Measurements from ENCODE around the gene OR52E8.

The OR52E8 gene

DNA sequence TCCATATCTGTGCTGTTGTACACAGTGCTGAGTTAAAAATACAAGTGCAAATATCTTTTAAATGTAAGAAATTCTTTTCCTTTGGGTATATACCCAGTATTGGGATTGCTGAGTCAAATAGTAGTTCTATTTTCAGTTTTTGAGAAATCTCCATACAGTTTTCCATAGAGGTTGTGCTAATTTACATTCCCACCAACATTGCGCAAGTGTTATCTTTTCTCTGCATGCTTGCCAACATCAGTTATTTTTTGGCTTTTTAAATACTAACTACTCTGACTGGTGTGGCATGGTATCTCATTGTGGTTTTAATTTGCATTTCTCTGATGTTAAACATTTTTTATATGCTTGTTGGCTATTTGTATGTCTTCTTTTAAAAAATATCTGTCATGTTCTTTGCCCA is 6.5 kb downstream of the OR52E8 start:
- Histone ChIP-seq H3K27me3 (ENCODE audit: control insufficient read depth, insufficient read depth, low read length, poor library complexity, severe bottlenecking) (no peaks in the 10 kb centered on the region), H3K4me3 (ENCODE audit: insufficient read depth, low read depth, low read length) (no peak overlapping the region), H3K27ac (ENCODE audit: insufficient read depth, low read depth, low read length, poor library complexity, severe bottlenecking) (no peak overlapping the region), H3K36me3 (ENCODE audit: control insufficient read depth, insufficient read depth, low read length) (no peaks in the 10 kb centered on the region), H3K4me1 (ENCODE audit: control insufficient read depth, insufficient read depth, low read length) (no peaks in the 10 kb centered on the region), H3K9me3 (ENCODE audit: control insufficient read depth, low read length) (no peaks in the 10 kb centered on the region)
- 86 to 94% methylated on average over 1 of the region's 1 CpG for WGBS, 2 experiments

- no peak overlapping the region for H3K27ac ChIP-seq (ENCODE audit: insufficient read depth, low read depth, low read length, poor library complexity, severe bottlenecking)
- H3K9me3 ChIP-seq (ENCODE audit: control insufficient read depth, low read length): no peaks in the 10 kb centered on the region
- no peaks in the 10 kb centered on the region for H3K27me3 ChIP-seq (ENCODE audit: control insufficient read depth, insufficient read depth, low read length, poor library complexity, severe bottlenecking)
- no peak overlapping the region for H3K4me3 ChIP-seq (ENCODE audit: insufficient read depth, low read depth, low read length)
- H3K4me1 ChIP-seq (ENCODE audit: control insufficient read depth, insufficient read depth, low read length): no peaks in the 10 kb centered on the region
- H3K36me3 ChIP-seq (ENCODE audit: control insufficient read depth, insufficient read depth, low read length): no peaks in the 10 kb centered on the region
Measured at GRCh38 chr11:5847711-5848110, 9.8 kb downstream of the OR52E8 start.

GRCh38 chr11:5846701-5847100 is 10.8 kb downstream of the OR52E8 start:
- WGBS, 2 experiments: 86 to 95% methylated on average over 1 of the region's 1 CpG
- Histone ChIP-seq H3K4me3 (ENCODE audit: insufficient read depth, low read depth, low read length) (no peak overlapping the region), H3K27ac (ENCODE audit: insufficient read depth, low read depth, low read length, poor library complexity, severe bottlenecking) (no peak overlapping the region), H3K27me3 (ENCODE audit: control insufficient read depth, insufficient read depth, low read length, poor library complexity, severe bottlenecking) (no peaks in the 10 kb centered on the region), H3K4me1 (ENCODE audit: control insufficient read depth, insufficient read depth, low read length) (no peaks in the 10 kb centered on the region), H3K36me3 (ENCODE audit: control insufficient read depth, insufficient read depth, low read length) (no peaks in the 10 kb centered on the region), H3K9me3 (ENCODE audit: control insufficient read depth, low read length) (no peaks in the 10 kb centered on the region)

- Histone ChIP-seq H3K27ac (ENCODE audit: insufficient read depth, low read depth, low read length, poor library complexity, severe bottlenecking) (no peak within 1 kb of the TSS), H3K4me3 (ENCODE audit: insufficient read depth, low read depth, low read length) (no peak within 1 kb of the TSS), H3K27me3 (ENCODE audit: control insufficient read depth, insufficient read depth, low read length, poor library complexity, severe bottlenecking) (no peaks in the 10 kb centered on the region), H3K36me3 (ENCODE audit: control insufficient read depth, insufficient read depth, low read length) (no peaks in the 10 kb centered on the region), H3K4me1 (ENCODE audit: control insufficient read depth, insufficient read depth, low read length) (no peaks in the 10 kb centered on the region), H3K9me3 (ENCODE audit: control insufficient read depth, low read length) (no peaks in the 10 kb centered on the region)
- 0% methylated on average over 1 of the region's 1 CpG for WGBS, 2 experiments
Measured at GRCh38 chr11:5841797-5842196, 15.7 kb downstream of the OR52E8 start, which contains the start of gene OR52E6. TSS of gene OR52E6 (minus strand) at chr11:5841897. CDS start at chr11:5841897, 0 bp downstream.

DNA sequence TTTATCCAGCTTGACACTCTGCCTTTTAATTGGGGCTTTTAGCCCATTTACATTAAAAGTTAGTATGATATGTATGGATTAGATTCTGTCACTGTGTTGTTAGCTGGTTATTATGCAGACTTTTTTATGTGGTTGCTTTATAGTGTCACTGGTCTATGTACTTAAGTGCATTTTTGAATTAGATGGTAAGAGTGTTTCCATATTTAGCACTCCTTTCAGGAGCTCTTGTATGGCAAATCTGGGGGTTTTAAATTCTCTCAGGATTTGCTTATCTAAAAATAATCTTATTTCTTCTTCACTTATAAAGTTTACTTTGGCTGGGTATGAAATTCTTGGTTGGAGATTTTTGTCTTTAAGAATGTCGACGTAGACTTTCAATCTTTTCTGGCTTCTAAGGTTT is 19.8 kb downstream of the OR52E8 start:
- Histone ChIP-seq H3K36me3 (ENCODE audit: control insufficient read depth, insufficient read depth, low read length) (no peaks in the 10 kb centered on the region), H3K27me3 (ENCODE audit: control insufficient read depth, insufficient read depth, low read length, poor library complexity, severe bottlenecking) (no peaks in the 10 kb centered on the region), H3K4me3 (ENCODE audit: insufficient read depth, low read depth, low read length) (no peak overlapping the region), H3K4me1 (ENCODE audit: control insufficient read depth, insufficient read depth, low read length) (no peaks in the 10 kb centered on the region), H3K9me3 (ENCODE audit: control insufficient read depth, low read length) (no peaks in the 10 kb centered on the region), H3K27ac (ENCODE audit: insufficient read depth, low read depth, low read length, poor library complexity, severe bottlenecking) (no peak overlapping the region)
- 100% methylated on average over 2 of the region's 2 CpGs for WGBS, 2 experiments

- H3K27ac ChIP-seq (ENCODE audit: insufficient read depth, low read depth, low read length, poor library complexity, severe bottlenecking): no peak overlapping the region
- 80 to 87% methylated on average over 1 of the region's 2 CpGs for WGBS, 2 experiments
- no peak overlapping the region for H3K4me3 ChIP-seq (ENCODE audit: insufficient read depth, low read depth, low read length)
- no peaks in the 10 kb centered on the region for H3K27me3 ChIP-seq (ENCODE audit: control insufficient read depth, insufficient read depth, low read length, poor library complexity, severe bottlenecking)
- no peaks in the 10 kb centered on the region for H3K9me3 ChIP-seq (ENCODE audit: control insufficient read depth, low read length)
- no peaks in the 10 kb centered on the region for H3K4me1 ChIP-seq (ENCODE audit: control insufficient read depth, insufficient read depth, low read length)
- no peaks in the 10 kb centered on the region for H3K36me3 ChIP-seq (ENCODE audit: control insufficient read depth, insufficient read depth, low read length)
Measured at GRCh38 chr11:5833446-5833845, 24.0 kb downstream of the OR52E8 start.

- Histone ChIP-seq H3K4me1 (ENCODE audit: control insufficient read depth, insufficient read depth, low read length) (no peaks in the 10 kb centered on the region), H3K4me3 (ENCODE audit: insufficient read depth, low read depth, low read length) (no peak overlapping the region), H3K9me3 (ENCODE audit: control insufficient read depth, low read length) (no peaks in the 10 kb centered on the region), H3K27ac (ENCODE audit: insufficient read depth, low read depth, low read length, poor library complexity, severe bottlenecking) (no peak overlapping the region), H3K27me3 (ENCODE audit: control insufficient read depth, insufficient read depth, low read length, poor library complexity, severe bottlenecking) (no peaks in the 10 kb centered on the region), H3K36me3 (ENCODE audit: control insufficient read depth, insufficient read depth, low read length) (no peaks in the 10 kb centered on the region)
- 57 to 62% methylated on average over 6 of the region's 6 CpGs for WGBS, 2 experiments
Measured at GRCh38 chr11:5831196-5831829, 26.2 kb downstream of the OR52E8 start.

GRCh38 chr11:5818245-5818886 is 39.1 kb downstream of the OR52E8 start:
- H3K9me3 ChIP-seq (ENCODE audit: control insufficient read depth, low read length): no peaks in the 10 kb centered on the region
- H3K27me3 ChIP-seq (ENCODE audit: control insufficient read depth, insufficient read depth, low read length, poor library complexity, severe bottlenecking): no peaks in the 10 kb centered on the region
- H3K4me1 ChIP-seq (ENCODE audit: control insufficient read depth, insufficient read depth, low read length): no peaks in the 10 kb centered on the region
- no peak overlapping the region for H3K27ac ChIP-seq (ENCODE audit: insufficient read depth, low read depth, low read length, poor library complexity, severe bottlenecking)
- no peaks in the 10 kb centered on the region for H3K36me3 ChIP-seq (ENCODE audit: control insufficient read depth, insufficient read depth, low read length)
- H3K4me3 ChIP-seq (ENCODE audit: insufficient read depth, low read depth, low read length): no peak overlapping the region
- WGBS, 2 experiments: 83 to 88% methylated on average over 1 of the region's 1 CpG

DNA sequence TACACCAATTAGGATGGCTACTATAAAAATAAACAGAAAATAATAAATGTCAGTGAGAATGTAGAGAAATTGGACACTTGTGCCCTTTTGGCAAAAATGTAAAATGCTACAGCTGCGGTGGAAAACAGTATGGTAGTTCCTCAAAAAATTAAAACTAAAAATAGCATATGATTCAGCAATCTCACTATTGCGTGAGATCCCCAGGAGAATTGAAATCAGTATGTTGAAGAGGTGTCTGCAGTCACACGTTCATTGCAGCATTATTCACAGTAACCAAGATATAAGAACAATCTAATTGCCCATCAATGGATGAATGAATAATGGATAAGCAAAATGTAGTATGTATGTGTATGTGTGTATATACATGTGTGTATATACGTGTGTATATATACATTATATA is 42.0 kb downstream of the OR52E8 start:
- 98% methylated on average over 2 of the region's 4 CpGs; no CpG with 5 or more reads in 1 of the 2 experiments for WGBS, 2 experiments
- H3K9me3 ChIP-seq (ENCODE audit: control insufficient read depth, low read length): no peaks in the 10 kb centered on the region
- no peaks in the 10 kb centered on the region for H3K4me1 ChIP-seq (ENCODE audit: control insufficient read depth, insufficient read depth, low read length)
- no peaks in the 10 kb centered on the region for H3K36me3 ChIP-seq (ENCODE audit: control insufficient read depth, insufficient read depth, low read length)
- H3K27me3 ChIP-seq (ENCODE audit: control insufficient read depth, insufficient read depth, low read length, poor library complexity, severe bottlenecking): no peaks in the 10 kb centered on the region
- no peak overlapping the region for H3K4me3 ChIP-seq (ENCODE audit: insufficient read depth, low read depth, low read length)
- H3K27ac ChIP-seq (ENCODE audit: insufficient read depth, low read depth, low read length, poor library complexity, severe bottlenecking): no peak overlapping the region

GRCh38 chr11:5809905-5810795 is 47.3 kb downstream of the OR52E8 start:
- H3K4me1 ChIP-seq (ENCODE audit: control insufficient read depth, insufficient read depth, low read length): no peaks in the 10 kb centered on the region
- H3K27ac ChIP-seq (ENCODE audit: insufficient read depth, low read depth, low read length, poor library complexity, severe bottlenecking): no peak overlapping the region
- 91 to 94% methylated on average over 5 of the region's 6 CpGs for WGBS, 2 experiments
- no peak overlapping the region for H3K4me3 ChIP-seq (ENCODE audit: insufficient read depth, low read depth, low read length)
- no peaks in the 10 kb centered on the region for H3K36me3 ChIP-seq (ENCODE audit: control insufficient read depth, insufficient read depth, low read length)
- no peaks in the 10 kb centered on the region for H3K9me3 ChIP-seq (ENCODE audit: control insufficient read depth, low read length)
- H3K27me3 ChIP-seq (ENCODE audit: control insufficient read depth, insufficient read depth, low read length, poor library complexity, severe bottlenecking): no peaks in the 10 kb centered on the region

All from ectodermal cell (in vitro differentiated cells).